Lower lobe of right lung (tissue), 2 donors: ENCODE measurements around the gene IHH. TPM values are rescaled to one million over a fixed set of nuclear protein-coding genes. Genes with fewer than 3 reads are reported as not detected.
A peak's percentile ranks its signal among the peaks of the same experiment; 100 is the strongest.

Experiments
- ATAC-seq, 2 donors: fragments of 200-7000 bp; cut with Tn5 transposase; one replicate each; pipeline ENCODE4 v1.9.1; 2020 to 2022; ENCODE audit warnings: mild to moderate bottlenecking in 2 of 2, moderate library complexity in 2 of 2
- DNase-seq: peaks from one replicate; pipeline ENCODE4 v3.0.0-alpha.2; 2020
- H3K27ac ChIP-seq: fragments of 200-600 bp; one replicate; pipeline ENCODE4 v1.8.0; 2022
- H3K27me3 ChIP-seq: fragments of 200-600 bp; one replicate; pipeline ENCODE4 v1.8.0; 2022; ENCODE audit warnings: low read depth
- H3K36me3 ChIP-seq: fragments of 200-600 bp; one replicate; pipeline ENCODE4 v1.8.0; 2022; ENCODE audit warnings: mild to moderate bottlenecking
- H3K4me1 ChIP-seq: fragments of 200-600 bp; one replicate; pipeline ENCODE4 v1.8.0; 2022
- H3K4me3 ChIP-seq: fragments of 200-600 bp; one replicate; pipeline ENCODE4 v1.8.0; 2022; ENCODE audit warnings: mild to moderate bottlenecking
- H3K9me3 ChIP-seq: fragments of 200-600 bp; one replicate; pipeline ENCODE4 v1.8.0; 2022
- intact Hi-C: fragments of 100-400 bp; cut with DNase I; formaldehyde crosslinking; loops from one replicate; pipeline ENCODE4 v1.11.0; 2022
- total RNA-seq: library from RNA; stranded (reverse); fragmentation: NEBNext Ultra II Directional; extraction: Animal tissue kit (Norgen Biotek cat#: 25700); gene quantifications from one replicate; pipeline ENCODE4 v1.2.1, GENCODE V29; 2021
- TF ChIP-seq, protein P1 (sequence below): fragments of 200-600 bp; IDR thresholded peaks from one replicate; pipeline ENCODE4 v1.8.0; 2022; ENCODE audit warnings: antibody characterized with exemption, mild to moderate bottlenecking
- donor health status: DM: no; HTN: yes; CAD: no; lungs with severe emphysema.

IHH gene
- total RNA-seq, 1 donor from 2014 or later, result 0.71 TPM

DNA sequence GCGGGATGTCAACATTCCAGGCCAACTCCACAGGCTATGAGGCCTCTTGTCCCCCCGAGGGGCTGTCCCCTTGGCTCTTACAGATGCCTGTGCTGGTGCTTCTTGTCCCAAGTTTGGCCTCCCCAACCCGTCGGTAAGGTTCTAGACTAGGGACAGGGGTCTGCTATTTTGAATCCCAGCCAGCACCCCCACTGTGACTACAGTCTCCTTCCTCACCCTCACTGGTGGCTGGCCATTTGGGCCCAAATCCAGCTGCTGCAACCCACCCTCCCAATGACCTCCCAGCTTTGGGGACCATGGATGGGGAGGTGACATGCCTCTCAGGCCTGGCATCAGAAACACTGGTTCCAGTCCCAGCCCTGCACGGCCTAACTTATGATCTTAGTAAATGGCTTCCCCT, 38.1 kb downstream of the IHH start:
- intact Hi-C loops, result no loop called here
- Histone ChIP-seq H3K9me3 (no peaks in the 10 kb centered on the region), H3K4me1 (no peaks in the 10 kb centered on the region), H3K4me3 (no peak overlapping the region), H3K27me3 (no peaks in the 10 kb centered on the region), H3K36me3 (no peaks in the 10 kb centered on the region), H3K27ac (no peak overlapping the region)
- ATAC-seq (no peak), DNase-seq (no peak)
- TF ChIP-seq, protein P1, sequence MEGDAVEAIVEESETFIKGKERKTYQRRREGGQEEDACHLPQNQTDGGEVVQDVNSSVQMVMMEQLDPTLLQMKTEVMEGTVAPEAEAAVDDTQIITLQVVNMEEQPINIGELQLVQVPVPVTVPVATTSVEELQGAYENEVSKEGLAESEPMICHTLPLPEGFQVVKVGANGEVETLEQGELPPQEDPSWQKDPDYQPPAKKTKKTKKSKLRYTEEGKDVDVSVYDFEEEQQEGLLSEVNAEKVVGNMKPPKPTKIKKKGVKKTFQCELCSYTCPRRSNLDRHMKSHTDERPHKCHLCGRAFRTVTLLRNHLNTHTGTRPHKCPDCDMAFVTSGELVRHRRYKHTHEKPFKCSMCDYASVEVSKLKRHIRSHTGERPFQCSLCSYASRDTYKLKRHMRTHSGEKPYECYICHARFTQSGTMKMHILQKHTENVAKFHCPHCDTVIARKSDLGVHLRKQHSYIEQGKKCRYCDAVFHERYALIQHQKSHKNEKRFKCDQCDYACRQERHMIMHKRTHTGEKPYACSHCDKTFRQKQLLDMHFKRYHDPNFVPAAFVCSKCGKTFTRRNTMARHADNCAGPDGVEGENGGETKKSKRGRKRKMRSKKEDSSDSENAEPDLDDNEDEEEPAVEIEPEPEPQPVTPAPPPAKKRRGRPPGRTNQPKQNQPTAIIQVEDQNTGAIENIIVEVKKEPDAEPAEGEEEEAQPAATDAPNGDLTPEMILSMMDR, result no peak

DNA sequence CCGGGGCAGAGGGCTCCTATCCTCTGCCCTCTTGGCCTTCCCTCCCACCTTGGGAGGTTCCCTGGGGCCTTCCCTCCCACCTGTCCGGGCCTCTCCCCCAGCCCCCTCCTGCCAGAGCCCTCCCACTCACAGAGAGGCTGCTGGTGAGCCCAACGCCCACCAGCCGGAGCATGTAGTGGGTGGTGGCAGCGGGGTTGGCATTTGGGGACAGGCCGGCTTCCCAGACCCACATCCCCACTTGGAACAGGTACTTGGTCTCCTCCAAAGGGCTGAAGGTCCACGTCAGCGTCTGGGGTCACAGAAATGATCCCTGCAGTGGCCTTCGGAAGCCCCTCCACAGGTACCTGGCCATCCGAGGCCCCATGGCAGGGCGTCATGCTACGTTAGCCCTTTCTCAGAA, 38.7 kb downstream of the IHH start:
- H3K27ac ChIP-seq, result no peak overlapping the region
- H3K36me3 ChIP-seq, result no peaks in the 10 kb centered on the region
- ATAC-seq, result no peak
- no peaks in the 10 kb centered on the region for H3K27me3 ChIP-seq
- TF ChIP-seq, protein P1, result no peak
- H3K4me1 ChIP-seq, result no peaks in the 10 kb centered on the region
- H3K9me3 ChIP-seq, result no peaks in the 10 kb centered on the region
- intact Hi-C loops, result no loop called here
- H3K4me3 ChIP-seq, result no peak overlapping the region
- DNase-seq, result no peak

DNA sequence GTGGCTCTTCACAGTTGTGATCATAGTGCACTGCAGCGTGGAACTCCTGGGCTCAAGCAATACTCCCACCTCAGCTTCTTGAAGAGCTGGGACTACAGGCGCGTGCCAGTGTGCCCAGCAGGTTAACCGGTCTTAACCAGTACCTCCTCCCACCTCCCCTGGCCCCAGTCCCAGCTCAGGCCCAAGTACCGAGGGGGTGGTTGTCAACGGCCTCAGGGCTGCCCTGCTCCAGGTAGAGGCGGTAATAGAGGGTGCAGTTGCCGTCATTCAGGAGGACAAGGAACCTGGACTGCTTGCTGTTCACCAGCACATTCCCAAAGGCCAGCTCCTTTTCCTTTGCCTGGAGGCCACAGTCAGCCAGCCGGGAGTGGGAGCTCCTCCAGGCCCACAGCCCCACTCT, 39.1 kb downstream of the IHH start:
- no peaks in the 10 kb centered on the region for H3K27me3 ChIP-seq
- H3K36me3 ChIP-seq, result no peaks in the 10 kb centered on the region
- no peaks in the 10 kb centered on the region for H3K4me1 ChIP-seq
- TF ChIP-seq, protein P1, result no peak
- intact Hi-C loops, result no loop called here
- ATAC-seq (peak; percentile 45 to 64), DNase-seq (no peak)
- no peak overlapping the region for H3K4me3 ChIP-seq
- H3K9me3 ChIP-seq, result no peaks in the 10 kb centered on the region
- H3K27ac ChIP-seq, result no peak overlapping the region

DNA sequence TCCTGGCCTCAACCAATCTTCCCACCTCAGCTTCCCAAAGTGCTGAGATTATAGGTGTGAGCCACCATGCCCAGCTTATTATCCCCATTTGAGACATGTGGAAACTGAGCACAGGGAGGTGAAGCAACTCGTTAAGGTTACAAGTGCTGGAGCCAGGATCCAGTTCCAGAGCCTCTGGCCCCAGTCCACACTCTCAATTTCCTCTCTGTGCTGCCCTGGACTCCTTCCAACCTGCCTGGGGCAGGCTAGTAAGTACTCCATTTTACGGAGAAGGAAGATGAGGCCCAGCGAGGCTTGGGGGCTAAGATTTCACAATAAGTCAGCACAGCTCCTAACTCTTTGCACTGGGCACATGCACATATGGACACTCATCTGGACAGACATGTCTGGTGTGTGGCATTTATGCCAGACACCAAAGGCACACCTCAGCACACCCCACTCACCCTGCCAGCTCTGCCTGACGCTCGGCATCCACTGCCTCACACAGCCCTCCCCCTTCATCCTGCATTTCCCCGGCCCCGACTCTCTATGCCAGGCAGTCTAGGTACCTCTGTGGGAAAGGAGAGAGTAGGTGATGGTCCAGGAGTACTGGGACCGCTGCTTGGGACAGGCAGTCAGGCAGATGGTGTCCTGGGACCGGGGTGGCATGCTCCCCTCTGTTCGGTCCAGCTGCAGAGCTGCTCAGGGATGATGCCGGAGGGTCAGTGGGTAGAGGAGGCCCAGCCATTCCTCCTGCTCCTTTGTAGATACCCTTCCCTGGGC, 39.9 kb downstream of the IHH start:
- no peak for DNase-seq
- Histone ChIP-seq H3K4me1 (no peaks in the 10 kb centered on the region), H3K27ac (no peak overlapping the region), H3K4me3 (no peak overlapping the region), H3K27me3 (no peaks in the 10 kb centered on the region), H3K36me3 (no peaks in the 10 kb centered on the region), H3K9me3 (no peaks in the 10 kb centered on the region)
- TF ChIP-seq, protein P1, result no peak
- peak in 1 of 2 donors; percentile 19 for ATAC-seq
- intact Hi-C loops, result no loop called here

DNA sequence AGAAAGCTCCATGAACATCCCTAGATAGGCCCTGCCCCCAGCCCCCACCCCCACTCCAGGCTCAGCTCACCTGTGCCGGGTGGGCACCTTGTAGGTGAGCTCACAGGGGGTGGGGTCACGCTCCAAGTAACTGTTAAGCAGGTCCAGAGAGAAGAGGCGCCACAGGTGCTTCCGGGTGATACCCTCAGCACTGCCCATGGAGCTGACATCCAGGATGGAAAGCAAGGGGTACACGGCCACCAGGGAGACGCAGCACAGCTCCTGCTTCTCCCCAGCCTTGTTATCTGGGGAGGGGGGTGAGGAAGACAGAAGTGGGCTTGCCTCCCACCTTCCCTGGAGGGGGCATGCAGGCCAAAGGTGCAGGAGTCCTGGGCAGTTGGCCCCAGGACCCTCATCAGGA, 41.3 kb downstream of the IHH start:
- no peaks in the 10 kb centered on the region for H3K27me3 ChIP-seq
- H3K4me1 ChIP-seq, result no peaks in the 10 kb centered on the region
- intact Hi-C loops, result no loop called here
- DNase-seq (peak; percentile 33), ATAC-seq (no peak)
- H3K4me3 ChIP-seq, result no peak overlapping the region
- H3K9me3 ChIP-seq, result no peaks in the 10 kb centered on the region
- no peak overlapping the region for H3K27ac ChIP-seq
- no peaks in the 10 kb centered on the region for H3K36me3 ChIP-seq
- TF ChIP-seq, protein P1, result no peak
